HepG2 (cell line): Measurements from ENCODE around the gene PDPR. TPM values are rescaled to one million over a fixed set of nuclear protein-coding genes. Genes with fewer than 3 reads are reported as not detected.
A peak's percentile ranks its signal among the peaks of the same experiment; 100 is the strongest.

Experiments used
- ATF5 ChIP-seq: sonication (generic); formaldehyde crosslinking; IDR thresholded peaks from 2 replicates; pipeline ENCODE4 v1.4.0; 2020; ENCODE audit warnings: mild to moderate bottlenecking, low read depth, missing genetic modification reagents
- CSRNP2 ChIP-seq: sonication (generic); formaldehyde crosslinking; conservative IDR thresholded peaks from 2 replicates; pipeline ENCODE4 v1.8.0; 2022; ENCODE audit warnings: low read depth, missing genetic modification reagents
- FOXO1 ChIP-seq: sonication (generic); formaldehyde crosslinking; IDR thresholded peaks from 2 replicates; pipeline ENCODE4 v1.4.0; 2020; ENCODE audit warnings: missing genetic modification reagents
- NFKB2 ChIP-seq: sonication (generic); formaldehyde crosslinking; IDR thresholded peaks from 2 replicates; pipeline ENCODE4 v1.4.0; 2020; ENCODE audit warnings: missing genetic modification reagents, borderline replicate concordance
- NR2C2 ChIP-seq: sonication (generic); formaldehyde crosslinking; IDR thresholded peaks from 2 replicates; pipeline ENCODE4 v1.4.0; 2020; ENCODE audit warnings: missing genetic modification reagents, mild to moderate bottlenecking, moderate library complexity, borderline replicate concordance
- RERE ChIP-seq: IDR thresholded peaks from 2 replicates; pipeline ENCODE4 v1.6.1; 2016; ENCODE audit warnings: low read depth, missing genetic modification reagents, missing compliant biosample characterization
- ZFP36L1 ChIP-seq: sonication (generic); formaldehyde crosslinking; IDR thresholded peaks from 2 replicates; pipeline ENCODE4 v1.8.0; 2022; ENCODE audit warnings: mild to moderate bottlenecking, missing genetic modification reagents, moderate library complexity
- ZNF275 ChIP-seq: sonication (generic); formaldehyde crosslinking; IDR thresholded peaks from 2 replicates; pipeline ENCODE4 v1.8.0; 2022; ENCODE audit warnings: missing genetic modification reagents, mild to moderate bottlenecking, inconsistent platforms, borderline replicate concordance
- ZNF574 ChIP-seq: sonication (generic); formaldehyde crosslinking; IDR thresholded peaks from 2 replicates; pipeline ENCODE4 v1.4.0; 2020; ENCODE audit warnings: missing genetic modification reagents
- ZNF629 ChIP-seq: sonication (generic); formaldehyde crosslinking; conservative IDR thresholded peaks from 2 replicates; pipeline ENCODE4 v1.5.0; 2020; ENCODE audit warnings: missing genetic modification reagents
- ZNF768 ChIP-seq: sonication (generic); formaldehyde crosslinking; IDR thresholded peaks from 2 replicates; pipeline ENCODE4 v1.4.0; 2020; ENCODE audit warnings: missing genetic modification reagents
- polyA plus RNA-seq, 8 experiments: library from polyadenylated mRNA; depleted of rRNA in 3 of 8; stranded (reverse) in 7 of 8; unstranded in 1 of 8; fragments of >200 nt; fragmentation: Illumina TruSeq in 4 of 8; extraction: Trizol in 4 of 8; gene quantifications; 2 replicates each; pipeline versions ENCODE4 v1.2.1 to v1.2.3, GENCODE V29; 2011 to 2016; ENCODE audit warnings: low read depth in 4 of 8, missing spikeins in 1 of 8, mixed read lengths in 1 of 8; ENCODE audit not compliant: insufficient read depth in 1 of 8
- total RNA-seq, 5 experiments: library from RNA; depleted of rRNA; stranded (reverse); fragments of >200 nt; fragmentation: Illumina TruSeq; extraction: Trizol; gene quantifications; 2 replicates each; pipeline ENCODE4 v1.2.3, GENCODE V29; 2016; ENCODE audit warnings: low read depth in 1 of 5

Gene PDPR
- total and polyA plus RNA-seq, 2 of the 13 experiments (the other 11 are each of a cell fraction or from before 2014, with no cell fraction given) = 19.5 to 29.9 TPM

- TF ChIP-seq CSRNP2 (CRISPR knock-in tag) = 0 out of 2 replicates have a peak, but pooled peaks have one; percentile 40
- 0 out of 2 replicates have a peak, but pooled peaks have one; percentile 28 for TF ChIP-seq ZNF275 (CRISPR knock-in tag)
- TF ChIP-seq ZFP36L1 (CRISPR knock-in tag) = no peak
- TF ChIP-seq RERE (CRISPR knock-in tag) = 0 out of 2 replicates have a peak, but pooled peaks have one; percentile 38
- TF ChIP-seq ATF5 = peak; percentile 69; the same call in 1 of the 2 replicates
- TF ChIP-seq ZNF574 = peak; percentile 54; the same call in 1 of the 2 replicates
- peak; percentile 49; the same call in 1 of the 2 replicates for TF ChIP-seq NR2C2 (CRISPR knock-in tag)
- peak; percentile 34; the same call in 1 of the 2 replicates for TF ChIP-seq FOXO1 (CRISPR knock-in tag)
- TF ChIP-seq ZNF768 (CRISPR knock-in tag) = peak; percentile 80
- 0 out of 2 replicates have a peak, but pooled peaks have one; percentile 27 for TF ChIP-seq ZNF629 (CRISPR knock-in tag)
- TF ChIP-seq NFKB2 (CRISPR knock-in tag) = peak; percentile 78; the same call in 1 of the 2 replicates
Measured at GRCh38 chr16:70152578-70153302, 38.6 kb downstream of the PDPR start (continued).
